CD4-positive, alpha-beta T cell treated with Interleukin-12 subunit alpha and Interleukin-12 subunit beta, for 1 hour (primary cell): ENCODE measurements around the gene ERBB4.
"Not testable (repeated sequence)": the region's sequence is repeated elsewhere in the genome, so short reads cannot be mapped to it uniquely, and the experiment has no call there.

Experiments
- DNase-seq: peaks from one replicate; pipeline ENCODE4 v3.0.0-alpha.2; 2020

The ERBB4 gene

GRCh38 chr2:212284166-212284565 lies 254.4 kb downstream of the ERBB4 start:
- DNase-seq, result no peak

- DNase-seq, result no peak
Measured at GRCh38 chr2:212282671-212283261, 255.8 kb downstream of the ERBB4 start.

- no peak for DNase-seq
Measured at GRCh38 chr2:212276813-212277212, 261.8 kb downstream of the ERBB4 start.

GRCh38 chr2:212274215-212274614 lies 264.4 kb downstream of the ERBB4 start:
- no peak for DNase-seq

- no peak for DNase-seq
Measured at GRCh38 chr2:212271583-212271982, 267.0 kb downstream of the ERBB4 start.

GRCh38 chr2:212269005-212269404 lies 269.6 kb downstream of the ERBB4 start:
- no peak for DNase-seq

GRCh38 chr2:212266297-212266696 lies 272.3 kb downstream of the ERBB4 start:
- DNase-seq, result no peak

GRCh38 chr2:212265777-212266176 lies 272.8 kb downstream of the ERBB4 start:
- no peak for DNase-seq

GRCh38 chr2:212264187-212264586 lies 274.4 kb downstream of the ERBB4 start:
- DNase-seq, result no peak

GRCh38 chr2:212259226-212259625 lies 279.4 kb downstream of the ERBB4 start:
- no peak for DNase-seq

- DNase-seq, result no peak
Measured at GRCh38 chr2:212254339-212254738, 284.3 kb downstream of the ERBB4 start.

GRCh38 chr2:212249451-212249850 lies 289.2 kb downstream of the ERBB4 start:
- DNase-seq, result no peak

GRCh38 chr2:212245880-212246279 lies 292.7 kb downstream of the ERBB4 start:
- no peak for DNase-seq

- DNase-seq, result no peak
Measured at GRCh38 chr2:212242724-212243123, 295.9 kb downstream of the ERBB4 start.

- not testable (repeated sequence) for DNase-seq
Measured at GRCh38 chr2:212238152-212238551, 300.4 kb downstream of the ERBB4 start.

GRCh38 chr2:212237350-212238095 lies 301.1 kb downstream of the ERBB4 start:
- DNase-seq, result no peak

GRCh38 chr2:212228743-212229171 lies 309.8 kb downstream of the ERBB4 start:
- DNase-seq, result no peak

GRCh38 chr2:212227755-212228154 lies 310.8 kb downstream of the ERBB4 start:
- DNase-seq, result no peak

- DNase-seq, result no peak
Measured at GRCh38 chr2:212226114-212226513, 312.5 kb downstream of the ERBB4 start.

GRCh38 chr2:212223696-212224095 lies 314.9 kb downstream of the ERBB4 start:
- no peak for DNase-seq

- DNase-seq, result no peak
Measured at GRCh38 chr2:212213191-212213590, 325.4 kb downstream of the ERBB4 start.

GRCh38 chr2:212208467-212208866 lies 330.1 kb downstream of the ERBB4 start:
- DNase-seq, result no peak

- no peak for DNase-seq
Measured at GRCh38 chr2:212197776-212198175, 340.8 kb downstream of the ERBB4 start.

GRCh38 chr2:212195626-212196025 lies 343.0 kb downstream of the ERBB4 start:
- no peak for DNase-seq

GRCh38 chr2:212194396-212194795 lies 344.2 kb downstream of the ERBB4 start:
- no peak for DNase-seq
